Subcutaneous abdominal adipose tissue (tissue), 5 donors: ENCODE measurements around the gene BTBD16.

Experiments
- H3K27ac ChIP-seq: one replicate; pipeline ENCODE4 v1.7.0; 2013; ENCODE audit warnings: low read depth, mild to moderate bottlenecking, inconsistent platforms, low read length, moderate library complexity
- H3K27me3 ChIP-seq, 5 donors: one replicate each; pipeline ENCODE4 v1.7.0; 2013; ENCODE audit warnings: low read length in 5 of 5, inconsistent platforms in 1 of 5; ENCODE audit not compliant: control insufficient read depth in 5 of 5, insufficient read depth in 4 of 5
- H3K36me3 ChIP-seq, 5 donors: one replicate each; pipeline ENCODE4 v1.7.0; 2013; ENCODE audit warnings: low read length in 5 of 5; ENCODE audit not compliant: control insufficient read depth in 5 of 5, insufficient read depth in 5 of 5
- H3K4me1 ChIP-seq, 5 donors: one replicate each; pipeline ENCODE4 v1.7.0; 2013; ENCODE audit warnings: low read length in 5 of 5, mild to moderate bottlenecking in 3 of 5, moderate library complexity in 1 of 5; ENCODE audit not compliant: control insufficient read depth in 5 of 5, insufficient read depth in 5 of 5
- H3K4me3 ChIP-seq, 5 donors: one replicate each; pipeline ENCODE4 v1.7.0; 2013; ENCODE audit warnings: low read length in 5 of 5, low read depth in 1 of 5
- H3K9ac ChIP-seq, 5 donors: one replicate each; pipeline ENCODE4 v1.7.0; 2013; ENCODE audit warnings: low read length in 5 of 5, mild to moderate bottlenecking in 4 of 5, moderate library complexity in 3 of 5
- H3K9me3 ChIP-seq, 5 donors: one replicate each; pipeline ENCODE4 v1.7.0; 2013; ENCODE audit warnings: low read length in 5 of 5; ENCODE audit not compliant: control insufficient read depth in 5 of 5
- donor health status: healthy.
- donor health status: healthy.
- donor health status: healthy.
- donor health status: healthy.
- donor health status: healthy.

The BTBD16 gene

DNA sequence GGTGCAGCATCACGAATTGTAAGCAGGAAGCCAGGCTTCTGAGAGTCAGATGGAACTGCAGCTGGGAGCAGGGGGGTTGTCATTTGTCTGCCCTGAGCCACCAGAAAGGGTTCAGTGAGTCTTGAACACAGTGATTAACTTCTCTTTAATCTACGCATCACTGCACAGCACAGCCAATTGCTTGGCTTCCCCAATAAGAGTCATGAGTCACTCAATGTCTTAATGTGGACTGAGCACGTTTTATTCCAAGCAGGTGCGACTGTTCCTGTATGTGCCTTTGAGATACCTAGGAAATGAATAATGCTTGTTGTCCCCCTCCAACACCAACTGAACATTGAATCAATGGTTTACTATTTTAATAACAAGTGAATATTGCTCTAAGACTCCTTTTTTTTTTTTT, 77.4 kb downstream of the BTBD16 start:
- H3K9me3 ChIP-seq, result peaks cover 0 to 3% (median 0%) of the 10 kb centered on the region in 5 donors
- H3K36me3 ChIP-seq, result no peaks in the 10 kb centered on the region
- no peak overlapping the region for H3K9ac ChIP-seq
- H3K4me1 ChIP-seq, result peaks cover 0 to 3% (median 0%) of the 10 kb centered on the region in 5 donors
- H3K27ac ChIP-seq, result no peak overlapping the region
- no peaks in the 10 kb centered on the region for H3K27me3 ChIP-seq
- H3K4me3 ChIP-seq, result no peak overlapping the region

DNA sequence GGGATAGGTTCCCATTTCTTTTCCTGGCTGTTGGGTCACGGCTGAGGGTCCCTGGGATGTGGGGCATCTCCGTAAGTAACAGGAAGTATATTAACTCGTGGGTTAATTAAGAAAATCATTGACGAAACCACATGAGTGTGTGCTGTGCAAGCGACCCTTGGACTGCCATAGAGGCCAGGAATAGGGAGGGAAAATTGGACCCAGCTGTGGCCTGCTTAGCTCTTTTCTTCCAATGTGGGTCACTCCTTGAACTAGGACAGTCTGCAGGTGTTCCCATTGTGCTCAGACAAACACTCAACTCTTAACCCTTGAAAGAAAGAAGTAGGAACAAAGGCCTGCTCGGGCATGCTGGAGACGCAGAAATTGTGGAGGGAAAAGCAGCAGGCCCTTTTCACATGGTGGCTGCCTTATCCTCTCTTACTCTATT, 77.9 kb downstream of the BTBD16 start:
- H3K27ac ChIP-seq, result no peak overlapping the region
- no peak overlapping the region for H3K9ac ChIP-seq
- H3K36me3 ChIP-seq, result no peaks in the 10 kb centered on the region
- no peak overlapping the region for H3K4me3 ChIP-seq
- peaks cover 0 to 3% (median 0%) of the 10 kb centered on the region in 5 donors for H3K4me1 ChIP-seq
- peaks cover 0 to 3% (median 0%) of the 10 kb centered on the region in 5 donors for H3K9me3 ChIP-seq
- peaks cover 0 to 3% (median 0%) of the 10 kb centered on the region in 5 donors for H3K27me3 ChIP-seq

DNA sequence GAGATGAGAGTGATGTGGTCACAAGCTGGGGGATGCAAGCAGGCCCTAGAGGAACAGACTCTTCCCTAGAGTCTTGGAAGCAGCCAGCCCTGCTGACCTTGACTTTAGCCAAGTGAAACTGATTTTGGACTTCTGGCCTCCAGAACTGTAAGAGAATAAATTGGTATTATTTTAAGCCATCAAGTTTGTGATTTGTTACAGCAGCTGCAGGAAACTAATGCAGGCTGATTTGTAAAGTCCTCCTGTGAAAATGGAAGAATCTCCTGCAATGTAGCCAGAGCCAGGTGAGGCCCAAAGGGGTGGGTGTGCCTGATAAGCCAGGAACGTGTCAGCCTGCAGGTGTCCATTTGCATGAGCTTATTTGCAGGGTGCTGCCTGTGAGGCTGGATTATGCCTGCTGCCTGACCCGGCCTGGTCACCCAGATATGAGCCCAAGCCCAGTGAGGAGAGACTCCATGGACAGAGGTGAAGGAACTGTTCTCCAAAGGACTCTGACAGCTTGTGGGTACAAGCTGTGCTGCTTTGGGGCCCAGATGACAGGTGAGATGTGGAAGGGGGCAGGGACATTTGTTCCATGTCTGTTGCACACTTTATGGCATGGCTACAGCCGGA, 78.8 kb downstream of the BTBD16 start:
- Histone ChIP-seq H3K9ac (no peak overlapping the region), H3K4me3 (no peak overlapping the region), H3K27ac (no peak overlapping the region), H3K4me1 (peaks cover 0 to 3% (median 0%) of the 10 kb centered on the region in 5 donors), H3K36me3 (no peaks in the 10 kb centered on the region), H3K9me3 (peaks cover 0 to 3% (median 0%) of the 10 kb centered on the region in 5 donors), H3K27me3 (peaks cover 0 to 3% (median 0%) of the 10 kb centered on the region in 5 donors)

DNA sequence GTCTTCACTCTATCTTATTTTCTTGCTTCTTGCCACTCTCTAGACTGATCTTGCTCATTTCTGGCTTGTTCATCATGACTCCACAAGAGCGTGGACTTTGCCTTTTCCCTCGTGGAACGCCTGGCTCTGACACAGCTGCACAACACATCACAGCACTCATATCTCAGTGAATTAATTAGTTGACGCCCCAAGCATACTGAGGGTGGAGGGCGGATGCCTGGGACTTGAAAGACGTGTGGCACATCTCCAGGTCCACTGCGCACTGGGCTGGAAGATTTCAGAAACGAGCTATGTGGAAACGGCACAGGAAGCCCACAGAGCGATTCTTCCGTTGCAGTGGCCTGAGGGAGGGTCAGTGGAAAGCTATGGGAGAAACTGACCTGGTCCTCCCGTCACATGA, 79.8 kb downstream of the BTBD16 start:
- Histone ChIP-seq H3K9me3 (peaks cover 0 to 3% (median 0%) of the 10 kb centered on the region in 5 donors), H3K9ac (no peak overlapping the region), H3K27ac (no peak overlapping the region), H3K4me3 (no peak overlapping the region), H3K36me3 (no peaks in the 10 kb centered on the region), H3K4me1 (peaks cover 0 to 3% (median 0%) of the 10 kb centered on the region in 5 donors), H3K27me3 (peaks cover 0 to 3% (median 0%) of the 10 kb centered on the region in 5 donors)

DNA sequence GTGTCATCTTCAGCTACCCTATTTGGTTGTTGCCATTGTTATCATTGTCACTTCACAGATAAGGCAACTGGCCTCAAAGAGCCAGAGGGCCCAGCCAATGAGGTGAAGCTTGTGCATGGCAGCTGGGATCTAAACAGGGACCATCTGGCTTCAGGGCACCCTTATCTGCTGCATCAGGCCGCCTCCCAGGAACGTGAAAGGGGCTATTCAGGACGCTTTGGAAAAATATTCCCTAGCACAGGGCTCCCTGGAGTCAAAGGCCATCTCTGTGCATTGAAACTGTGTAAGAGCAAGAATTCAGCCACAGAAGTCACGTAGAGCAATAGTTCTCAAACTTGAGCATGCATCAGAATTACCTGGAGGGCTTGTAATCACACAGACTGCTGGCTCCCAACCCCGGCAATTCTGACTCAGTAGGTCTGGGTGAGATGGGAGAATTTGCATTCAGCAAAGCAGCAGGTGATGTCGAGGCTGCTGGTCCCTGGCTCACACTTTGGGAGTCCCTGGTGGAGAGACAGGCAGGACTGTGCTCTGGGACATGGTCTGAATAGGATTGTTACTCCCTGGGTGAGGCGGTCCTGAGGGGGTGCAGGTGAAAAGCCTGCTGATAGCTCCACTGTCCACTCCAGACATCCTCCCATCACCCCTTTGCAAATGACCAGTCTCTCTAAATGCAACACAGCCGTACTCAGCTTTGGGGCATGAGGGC, 81.9 kb downstream of the BTBD16 start:
- H3K4me1 ChIP-seq, result peaks cover 0 to 3% (median 0%) of the 10 kb centered on the region in 5 donors
- H3K36me3 ChIP-seq, result no peaks in the 10 kb centered on the region
- peaks cover 0 to 3% (median 0%) of the 10 kb centered on the region in 5 donors for H3K27me3 ChIP-seq
- no peak overlapping the region for H3K4me3 ChIP-seq
- H3K9me3 ChIP-seq, result no peaks in the 10 kb centered on the region
- H3K27ac ChIP-seq, result no peak overlapping the region
- H3K9ac ChIP-seq, result no peak overlapping the region

DNA sequence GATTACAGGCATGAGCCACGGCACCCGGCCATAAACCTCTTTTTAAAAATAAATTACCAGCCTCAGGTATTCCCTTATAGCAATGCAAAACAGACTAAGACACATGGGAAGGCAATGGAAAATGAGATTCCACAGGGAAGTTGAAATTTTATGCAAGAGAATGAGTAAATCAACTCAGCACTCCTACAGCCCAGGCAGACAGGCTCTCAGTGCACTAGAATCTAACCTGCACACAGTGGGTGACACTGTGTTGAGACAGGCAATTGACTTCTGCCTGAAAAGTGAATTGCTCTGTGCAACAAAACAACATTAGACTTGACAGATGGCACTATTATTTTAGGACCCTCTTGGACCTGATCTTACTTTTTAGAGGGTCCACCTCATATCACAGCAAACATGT, 83.3 kb downstream of the BTBD16 start:
- Histone ChIP-seq H3K9ac (no peak overlapping the region), H3K27ac (no peak overlapping the region), H3K9me3 (peaks cover 0 to 3% (median 0%) of the 10 kb centered on the region in 5 donors), H3K36me3 (no peaks in the 10 kb centered on the region), H3K4me3 (no peak overlapping the region), H3K27me3 (peaks cover 0 to 3% (median 0%) of the 10 kb centered on the region in 5 donors), H3K4me1 (peaks cover 0 to 3% (median 0%) of the 10 kb centered on the region in 5 donors)

DNA sequence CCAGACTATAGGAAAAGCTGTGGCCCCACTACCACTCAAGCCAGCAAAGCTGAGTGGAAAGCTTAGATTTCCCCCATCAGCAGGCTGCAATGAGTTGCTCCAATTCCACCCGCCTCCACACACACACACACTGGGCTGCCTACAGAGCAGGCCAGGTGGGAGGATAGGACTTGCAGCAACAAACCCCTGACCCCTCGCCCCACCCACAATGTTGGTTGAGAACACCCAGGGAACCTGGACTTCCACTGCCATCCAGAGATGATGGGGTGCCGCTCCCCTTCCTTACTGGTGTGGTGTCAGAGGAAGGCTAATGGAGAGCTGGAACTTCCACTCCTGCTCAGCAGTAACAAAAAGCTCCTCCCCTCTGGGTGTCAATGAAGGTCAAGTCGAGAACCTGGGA, 86.6 kb downstream of the BTBD16 start:
- Histone ChIP-seq H3K9ac (no peak overlapping the region), H3K27ac (no peak overlapping the region), H3K27me3 (peaks cover 0 to 3% (median 0%) of the 10 kb centered on the region in 5 donors), H3K4me1 (no peaks in the 10 kb centered on the region), H3K9me3 (peaks cover 0 to 3% (median 0%) of the 10 kb centered on the region in 5 donors), H3K36me3 (no peaks in the 10 kb centered on the region), H3K4me3 (no peak overlapping the region)

DNA sequence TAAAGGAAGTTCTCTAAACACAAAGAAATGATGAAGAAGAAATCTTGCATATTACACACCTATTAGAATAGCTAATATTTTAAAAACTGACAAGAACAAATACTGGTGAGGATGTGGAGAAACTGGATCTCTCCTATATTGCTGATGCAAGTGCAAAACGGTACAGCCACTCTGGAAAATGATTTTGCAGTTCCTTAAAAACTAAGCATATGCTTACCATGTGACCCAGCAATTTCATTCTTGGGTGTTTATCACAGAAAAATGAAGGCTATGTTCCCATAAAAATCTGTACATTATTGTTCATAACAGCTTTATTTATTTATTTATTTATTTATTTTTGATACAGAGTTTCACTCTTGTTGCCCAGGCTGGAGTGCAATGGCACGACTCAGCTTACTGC, 88.5 kb downstream of the BTBD16 start:
- H3K36me3 ChIP-seq, result no peaks in the 10 kb centered on the region
- H3K27ac ChIP-seq, result no peak overlapping the region
- H3K4me3 ChIP-seq, result no peak overlapping the region
- no peaks in the 10 kb centered on the region for H3K27me3 ChIP-seq
- H3K4me1 ChIP-seq, result no peaks in the 10 kb centered on the region
- peaks cover 0 to 3% (median 0%) of the 10 kb centered on the region in 5 donors for H3K9me3 ChIP-seq
- no peak overlapping the region for H3K9ac ChIP-seq

DNA sequence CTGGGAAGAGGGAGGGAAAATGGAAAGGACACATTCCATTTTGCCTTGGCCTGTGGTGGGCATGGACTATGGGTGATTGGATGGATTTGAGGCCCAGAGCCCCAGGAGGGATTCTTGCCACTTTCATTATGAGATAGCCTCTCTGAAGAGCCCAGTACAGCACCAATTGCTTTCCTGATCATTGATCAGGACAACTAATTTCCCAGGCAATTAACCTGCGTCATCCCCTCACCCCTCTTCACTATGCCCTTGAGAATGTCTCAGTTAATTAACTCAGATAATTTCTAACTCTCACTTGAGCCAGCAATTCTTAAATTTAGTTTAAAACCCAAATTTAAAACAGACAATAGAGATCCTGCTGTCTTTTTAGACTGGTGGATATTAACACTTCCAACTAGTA, 90.0 kb downstream of the BTBD16 start:
- no peaks in the 10 kb centered on the region for H3K36me3 ChIP-seq
- H3K4me1 ChIP-seq, result no peaks in the 10 kb centered on the region
- H3K9me3 ChIP-seq, result peaks cover 0 to 3% (median 0%) of the 10 kb centered on the region in 5 donors
- no peaks in the 10 kb centered on the region for H3K27me3 ChIP-seq
- H3K27ac ChIP-seq, result no peak overlapping the region
- H3K9ac ChIP-seq, result no peak overlapping the region
- no peak overlapping the region for H3K4me3 ChIP-seq

DNA sequence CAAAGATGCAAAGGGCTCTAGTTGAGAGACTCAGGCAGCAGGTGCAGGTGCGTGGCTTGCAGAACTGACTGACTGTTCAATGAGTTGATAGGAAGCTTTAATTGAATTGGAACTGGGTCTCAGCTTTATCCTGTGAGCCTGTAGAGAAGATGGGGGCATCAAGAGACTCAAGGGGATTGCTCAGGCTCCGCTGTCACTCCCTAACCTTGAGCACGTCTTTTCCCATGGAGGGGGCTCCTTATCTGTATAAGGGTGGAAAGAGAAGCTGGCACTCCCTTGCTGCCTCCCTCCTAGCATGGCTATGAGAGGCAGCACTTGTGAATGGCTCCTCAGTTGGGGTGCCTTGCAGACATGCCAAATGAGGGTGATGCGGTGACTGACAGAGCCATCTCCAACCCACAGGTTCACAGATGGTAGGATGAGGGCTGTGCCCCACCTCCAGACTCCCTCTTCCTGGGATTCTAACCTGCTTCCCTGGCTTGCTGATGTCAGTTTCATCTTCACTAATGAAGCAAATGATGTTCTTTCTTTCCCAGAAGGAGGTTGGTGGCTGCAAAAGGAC, 91.0 kb downstream of the BTBD16 start:
- Histone ChIP-seq H3K4me1 (no peaks in the 10 kb centered on the region), H3K27ac (no peak overlapping the region), H3K9me3 (peaks cover 0 to 3% (median 0%) of the 10 kb centered on the region in 5 donors), H3K4me3 (no peak overlapping the region), H3K27me3 (no peaks in the 10 kb centered on the region), H3K9ac (no peak overlapping the region), H3K36me3 (no peaks in the 10 kb centered on the region)
